ENCODE results near the gene TJP1.

TJP1 gene

GRCh38 chr15:29826908-29827820 is 4.9 kb upstream of the TJP1 start:
- ChIA-PET POLR2A (no interaction called here), CTCF (interaction anchor here (0.7 to 0.8 kb wide), 2 partner anchors 10 to 98 kb away, joined by 3 to 5 read pairs; no protein-coding TSS in a partner anchor)
- no peak for TF ChIP-seq GFI1B (tag by site-specific recombination; IDR thresholded peaks at IDR 0.05)
- TF ChIP-seq ZEB2 (tag by site-specific recombination; IDR thresholded peaks at IDR 0.05): no peak
- no peak for TF ChIP-seq ZNF692 (tag by site-specific recombination; IDR thresholded peaks at IDR 0.05)
- TF ChIP-seq RBAK (tag by site-specific recombination; IDR thresholded peaks at IDR 0.05): no peak
- no peak for TF ChIP-seq BCL11A (tag by site-specific recombination; IDR thresholded peaks at IDR 0.05; ENCODE audit: low read depth)
- TF ChIP-seq ZNF639 (tag by site-specific recombination; IDR thresholded peaks at IDR 0.05): no peak
- TF ChIP-seq ZNF23 (tag by site-specific recombination; IDR thresholded peaks at IDR 0.05; ENCODE audit: borderline replicate concordance): no peak
- TF ChIP-seq GLI4 (tag by site-specific recombination; IDR thresholded peaks at IDR 0.05): no peak
- no peak for TF ChIP-seq ZNF280C (tag by site-specific recombination; IDR thresholded peaks at IDR 0.05)
- TF ChIP-seq PRDM1 (tag by site-specific recombination; IDR thresholded peaks at IDR 0.05): no peak
- no peak for TF ChIP-seq ZNF544 (tag by site-specific recombination; IDR thresholded peaks at IDR 0.05)
- no peak for TF ChIP-seq TCF7L2 (IDR thresholded peaks at IDR 0.05; ENCODE audit: borderline replicate concordance, low read depth, low read length)
- no peak for TF ChIP-seq SP2 (tag by site-specific recombination; IDR thresholded peaks at IDR 0.05)
- no peak for TF ChIP-seq ZNF629 (tag by site-specific recombination; IDR thresholded peaks at IDR 0.05)
- no peak for TF ChIP-seq ZNF302 (tag by site-specific recombination; IDR thresholded peaks at IDR 0.05; ENCODE audit: low read depth)
- TF ChIP-seq ZNF211 (tag by site-specific recombination; IDR thresholded peaks at IDR 0.05; ENCODE audit: low read depth): no peak
- no peak for TF ChIP-seq ZBTB1 (tag by site-specific recombination; IDR thresholded peaks at IDR 0.05)

GRCh38 chr15:29825227-29825626 is 3.0 kb upstream of the TJP1 start:
- POLR2A ChIA-PET: no interaction called here
- H3K27ac ChIP-seq (ENCODE audit: extremely low read depth, low read depth, low read length): no peak overlapping the region
- H3K9me3 ChIP-seq (ENCODE audit: control insufficient read depth, insufficient read depth, low read depth, low read length): no peaks in the 10 kb centered on the region
- H3K36me3 ChIP-seq (ENCODE audit: control insufficient read depth in 2 of 2, insufficient read depth in 1 of 2, low read length in 2 of 2): no peaks in the 10 kb centered on the region
- H3K4me3 ChIP-seq (ENCODE audit: low read depth, low read length): no peak overlapping the region
- CTCF ChIA-PET: interaction anchor here (0.7 to 1.2 kb wide), 2 partner anchors 100 to 101 kb away, joined by 3 to 10 read pairs; no protein-coding TSS in a partner anchor
- peaks cover 7% of the 10 kb centered on the region for H3K4me1 ChIP-seq (ENCODE audit: control insufficient read depth, insufficient read depth, low read length)
- TF ChIP-seq ZNF416 (tag by site-specific recombination; IDR thresholded peaks at IDR 0.05) (no peak), HOXD13 (CRISPR knock-in tag; IDR thresholded peaks at IDR 0.05; ENCODE audit: borderline replicate concordance) (no peak), ZNF837 (tag by site-specific recombination; IDR thresholded peaks at IDR 0.05) (no peak), ZNF311 (tag by site-specific recombination; IDR thresholded peaks at IDR 0.05; ENCODE audit: borderline replicate concordance) (no peak), ZNF580 (tag by site-specific recombination; IDR thresholded peaks at IDR 0.05) (no peak), ZFP41 (tag by site-specific recombination; IDR thresholded peaks at IDR 0.05; ENCODE audit: borderline replicate concordance) (no peak), ZNF23 (tag by site-specific recombination; IDR thresholded peaks at IDR 0.05; ENCODE audit: borderline replicate concordance) (no peak), BCL11B (tag by site-specific recombination; IDR thresholded peaks at IDR 0.05; ENCODE audit: low read depth) (no peak), ZBTB7A (tag by site-specific recombination; IDR thresholded peaks at IDR 0.05; ENCODE audit: low read depth) (no peak), ZNF488 (tag by site-specific recombination; IDR thresholded peaks at IDR 0.05) (no peak), PRDM6 (tag by site-specific recombination; IDR thresholded peaks at IDR 0.05) (no peak)

More at GRCh38 chr15:29826908-29827820, 4.9 kb upstream of the TJP1 start:
- no peak overlapping the region for H3K4me3 ChIP-seq (ENCODE audit: low read depth, low read length)
- H3K27ac ChIP-seq (ENCODE audit: extremely low read depth, low read depth, low read length): no peak overlapping the region; the same call in 1 of the 2 replicates
- no peaks in the 10 kb centered on the region for H3K36me3 ChIP-seq (ENCODE audit: control insufficient read depth in 2 of 2, insufficient read depth in 1 of 2, low read length in 2 of 2)
- H3K9me3 ChIP-seq (ENCODE audit: control insufficient read depth, insufficient read depth, low read depth, low read length): no peaks in the 10 kb centered on the region
- H3K4me1 ChIP-seq (ENCODE audit: control insufficient read depth, insufficient read depth, low read length): peaks cover 7% of the 10 kb centered on the region
